BE2C (cell line): ENCODE measurements around the gene CACNA1I.

ENCODE experiments used
- DNase-seq: peaks from one replicate; pipeline ENCODE4 v3.0.0-alpha.2; 2020
- H3K27me3 ChIP-seq: fragments of 250-450 bp; sonication (Bioruptor Pico); 2 replicates; pipeline ENCODE4 v1.5.1; 2020; ENCODE audit warnings: mild to moderate bottlenecking
- H3K36me3 ChIP-seq: fragments of 250-450 bp; sonication (Bioruptor Pico); 2 replicates; pipeline ENCODE4 v1.5.1; 2020; ENCODE audit warnings: mild to moderate bottlenecking
- H3K4me1 ChIP-seq: fragments of 250-450 bp; sonication (Bioruptor Pico); 2 replicates; pipeline ENCODE4 v1.5.1; 2020
- H3K4me3 ChIP-seq: 2 replicates; pipeline ENCODE4 v1.5.1; 2011; ENCODE audit warnings: low read depth, low read length
- H3K9me3 ChIP-seq: fragments of 250-450 bp; sonication (Bioruptor Pico); 2 replicates; pipeline ENCODE4 v1.5.1; 2020
- CTCF ChIP-seq: IDR thresholded peaks from 2 replicates; pipeline ENCODE4 v1.5.1; 2012; ENCODE audit warnings: mild to moderate bottlenecking, low read depth, low read length

CACNA1I gene

DNA sequence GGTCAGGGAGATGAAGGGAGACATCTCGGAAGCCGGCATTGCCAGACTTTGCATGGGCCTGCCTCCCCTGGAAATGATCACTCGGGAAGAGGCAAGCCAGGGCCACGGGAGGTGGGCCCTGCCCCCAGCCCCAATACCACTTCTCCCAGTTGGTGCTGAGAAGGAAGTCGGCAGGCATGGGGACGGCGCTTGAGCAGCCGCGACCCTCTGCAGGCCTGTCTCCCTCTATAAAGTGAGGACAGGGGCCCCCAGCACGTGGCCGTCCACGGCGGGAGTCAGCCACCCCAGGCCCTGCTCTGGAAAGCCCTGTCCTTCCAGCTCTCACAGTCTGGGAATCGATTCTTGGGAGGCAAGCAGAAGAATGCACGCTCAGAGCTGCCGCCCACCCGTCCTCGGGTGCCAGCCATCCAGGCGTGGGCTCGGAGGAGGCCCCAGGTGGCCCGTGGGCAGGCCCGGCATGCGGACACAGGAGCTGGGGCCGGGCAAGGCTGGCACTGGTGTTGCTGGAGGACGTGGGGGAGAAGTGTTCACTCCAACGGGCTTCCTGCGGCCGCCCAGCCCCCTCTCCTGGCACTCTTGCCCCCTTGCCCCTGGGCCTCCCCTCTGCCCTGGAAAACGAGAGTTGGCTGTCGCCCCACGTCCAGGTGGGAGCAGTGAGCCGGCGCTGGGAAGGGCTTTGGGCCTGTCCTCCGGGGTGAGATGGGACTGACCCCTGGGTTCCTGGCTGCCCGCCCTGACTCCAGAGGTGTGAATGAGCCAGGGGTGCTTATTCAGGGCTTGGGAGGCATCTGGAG, 77.5 kb downstream of the CACNA1I start:
- DNase-seq: no peak
- H3K4me1 ChIP-seq: peaks cover 9% of the 10 kb centered on the region
- no peak overlapping the region for H3K4me3 ChIP-seq
- no peak for TF ChIP-seq CTCF
- H3K27me3 ChIP-seq: no peaks in the 10 kb centered on the region
- no peaks in the 10 kb centered on the region for H3K9me3 ChIP-seq
- H3K36me3 ChIP-seq: no peaks in the 10 kb centered on the region

DNA sequence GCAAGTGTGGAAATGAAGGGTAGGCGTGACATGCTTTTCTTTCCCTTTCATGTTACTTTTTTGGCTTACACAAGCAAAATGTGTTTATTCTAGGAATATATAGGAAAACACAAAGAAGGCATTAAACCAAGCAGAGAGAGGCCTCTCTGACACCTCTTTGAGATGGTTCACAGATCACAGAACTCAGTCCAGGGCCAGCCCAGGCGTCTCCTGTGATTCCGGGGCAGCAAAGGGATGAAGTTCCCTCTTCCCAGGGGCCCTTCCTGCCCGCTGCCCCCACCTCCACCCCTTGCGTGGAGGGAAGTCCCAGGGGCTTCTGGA, 78.0 kb downstream of the CACNA1I start:
- no peak for DNase-seq
- Histone ChIP-seq H3K4me1 (peaks cover 9% of the 10 kb centered on the region), H3K9me3 (no peaks in the 10 kb centered on the region), H3K36me3 (no peaks in the 10 kb centered on the region), H3K4me3 (no peak overlapping the region), H3K27me3 (no peaks in the 10 kb centered on the region)
- no peak for TF ChIP-seq CTCF

DNA sequence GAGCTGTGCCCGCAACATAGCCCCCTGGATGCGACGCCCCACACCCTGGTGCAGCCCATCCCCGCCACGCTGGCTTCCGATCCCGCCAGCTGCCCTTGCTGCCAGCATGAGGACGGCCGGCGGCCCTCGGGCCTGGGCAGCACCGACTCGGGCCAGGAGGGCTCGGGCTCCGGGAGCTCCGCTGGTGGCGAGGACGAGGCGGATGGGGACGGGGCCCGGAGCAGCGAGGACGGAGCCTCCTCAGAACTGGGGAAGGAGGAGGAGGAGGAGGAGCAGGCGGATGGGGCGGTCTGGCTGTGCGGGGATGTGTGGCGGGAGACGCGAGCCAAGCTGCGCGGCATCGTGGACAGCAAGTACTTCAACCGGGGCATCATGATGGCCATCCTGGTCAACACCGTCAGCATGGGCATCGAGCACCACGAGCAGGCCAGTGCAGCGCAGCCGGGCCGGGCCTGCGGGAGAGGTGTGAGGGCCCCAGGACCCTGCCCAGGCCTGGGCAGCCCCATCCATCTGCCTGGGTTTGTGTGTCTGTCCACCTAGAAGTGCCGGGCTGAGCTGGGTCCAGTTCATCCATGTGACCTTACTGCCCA, 79.0 kb downstream of the CACNA1I start:
- Histone ChIP-seq H3K27me3 (no peaks in the 10 kb centered on the region), H3K4me3 (no peak overlapping the region), H3K36me3 (no peaks in the 10 kb centered on the region), H3K4me1 (peaks cover 9% of the 10 kb centered on the region), H3K9me3 (no peaks in the 10 kb centered on the region)
- TF ChIP-seq CTCF: no peak
- no peak for DNase-seq

DNA sequence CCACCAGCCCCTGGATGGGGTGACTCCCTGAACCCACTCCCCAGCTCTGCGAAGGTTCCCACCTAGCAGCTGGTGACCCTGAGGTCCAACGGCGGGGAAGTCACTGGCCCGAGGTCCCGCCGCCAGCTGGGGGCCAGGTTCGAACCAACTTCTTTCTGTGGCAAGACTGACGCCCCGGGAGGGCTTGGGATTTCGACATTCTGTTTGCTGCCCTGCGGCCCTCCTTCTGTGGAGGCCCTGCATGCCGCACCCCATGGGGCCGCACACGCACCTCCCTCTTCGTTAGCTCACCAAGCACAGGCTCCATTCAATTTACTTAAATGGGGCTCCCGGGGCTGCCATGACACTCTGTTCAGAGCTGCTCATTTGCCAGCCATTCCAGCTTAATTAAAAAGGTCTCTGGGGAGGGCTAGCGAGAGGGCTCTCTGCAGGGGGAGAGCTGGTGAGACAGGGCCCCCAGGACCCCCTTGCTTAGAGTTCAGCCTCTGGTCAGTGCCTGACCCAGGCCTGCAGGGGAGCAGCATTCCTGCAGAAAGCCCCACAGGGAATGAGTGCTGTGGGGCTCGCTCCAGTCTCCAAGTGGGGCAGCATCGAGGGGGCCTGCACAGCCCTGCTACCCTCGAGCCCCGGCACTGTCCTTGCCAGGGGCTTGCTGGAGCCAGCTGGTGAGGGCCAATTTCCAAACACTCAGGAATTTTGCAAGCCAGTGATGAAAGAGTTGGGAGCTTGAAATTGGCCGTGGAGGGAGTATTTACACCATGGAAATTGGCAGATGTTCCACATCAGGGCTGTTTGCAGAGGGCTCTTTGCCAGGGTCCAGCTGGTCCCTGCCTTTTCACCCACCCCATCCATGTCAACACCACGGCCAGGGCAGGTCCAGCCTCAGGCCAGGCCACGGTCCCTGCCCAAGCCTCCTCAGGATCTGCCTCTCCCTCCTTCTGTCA, 80.8 kb downstream of the CACNA1I start:
- H3K9me3 ChIP-seq: no peaks in the 10 kb centered on the region
- no peak overlapping the region for H3K4me3 ChIP-seq
- no peak for DNase-seq
- peaks cover 8% of the 10 kb centered on the region for H3K4me1 ChIP-seq
- peaks cover 6% of the 10 kb centered on the region; the same call in 1 of the 2 replicates for H3K27me3 ChIP-seq
- H3K36me3 ChIP-seq: no peaks in the 10 kb centered on the region
- TF ChIP-seq CTCF: no peak

- Histone ChIP-seq H3K4me1 (no peaks in the 10 kb centered on the region; the same call in 1 of the 2 replicates), H3K36me3 (no peaks in the 10 kb centered on the region), H3K9me3 (no peaks in the 10 kb centered on the region), H3K27me3 (peaks cover 8% of the 10 kb centered on the region; the same call in 1 of the 2 replicates), H3K4me3 (no peak overlapping the region)
- TF ChIP-seq CTCF: no peak
- DNase-seq: no peak
These were observed 82.6 kb downstream of the CACNA1I start for GRCh38 chr22:39652990-39653786.
